IMR-90 (cell line): ENCODE measurements around the gene IPMK. TPM values are rescaled to one million over a fixed set of nuclear protein-coding genes. Genes with fewer than 3 reads are reported as not detected.

Source experiments
- ATAC-seq: fragments of 200-7000 bp; cut with Tn5 transposase; 2 replicates; pipeline ENCODE4 v1.9.1; 2020; ENCODE audit warnings: low read depth, mild to moderate bottlenecking, moderate library complexity
- BruUV-seq: library from RNA; stranded (reverse); fragments of 400-500 nt; replicated peaks from 2 replicates; lab custom pipeline; 2021; lab: Mats Ljungman, UMichigan
- CTCF ChIA-PET: fragments of 300-600 bp; formaldehyde crosslinking; extraction: SDS; loops from one replicate; lab custom pipeline; 2021; ENCODE audit warnings: antibody characterized with exemption; lab: Yijun Ruan, JAX
- POLR2A ChIA-PET: fragments of 300-600 bp; sonication (Branson Sonifier 250); formaldehyde crosslinking; loops from one replicate; lab custom pipeline; 2022; ENCODE audit warnings: antibody characterized with exemption; ENCODE audit not compliant: unreplicated experiment; lab: Charles Lee
- DNase-seq: peaks from one replicate; pipeline ENCODE4 v3.0.0; 2013
- H2AFZ ChIP-seq: replicated peaks from 2 replicates; pipeline ENCODE3; 2013; ENCODE audit warnings: low read length, mild to moderate bottlenecking; ENCODE audit not compliant: poor library complexity
- H2AK5ac ChIP-seq: 2 replicates; pipeline ENCODE4 v1.6.1; 2013; ENCODE audit warnings: low read depth, low read length, inconsistent platforms
- H2AK9ac ChIP-seq: replicated peaks from 2 replicates; pipeline ENCODE3; 2013; ENCODE audit warnings: mild to moderate bottlenecking, low read depth, low read length, moderate library complexity; ENCODE audit not compliant: poor library complexity
- H2BK120ac ChIP-seq: 2 replicates; pipeline ENCODE4 v1.6.1; 2013; ENCODE audit warnings: low read depth, low read length, inconsistent platforms
- H2BK15ac ChIP-seq: 3 replicates; pipeline ENCODE4 v1.6.1; 2013; ENCODE audit warnings: low read depth, low read length, inconsistent platforms
- H2BK20ac ChIP-seq: 2 replicates; pipeline ENCODE4 v1.6.1; 2013; ENCODE audit warnings: low read depth, mild to moderate bottlenecking, inconsistent platforms, low read length, moderate library complexity
- H2BK5ac ChIP-seq: 2 replicates; pipeline ENCODE4 v1.6.1; 2013; ENCODE audit warnings: mild to moderate bottlenecking, low read depth, low read length, inconsistent platforms; ENCODE audit not compliant: poor library complexity, severe bottlenecking
- H3K14ac ChIP-seq: replicated peaks from 2 replicates; pipeline ENCODE4 v1.6.1; 2013; ENCODE audit warnings: low read depth, low read length, inconsistent platforms
- H3K18ac ChIP-seq: 2 replicates; pipeline ENCODE4 v1.6.1; 2013; ENCODE audit warnings: low read depth, low read length, control low read depth
- H3K23ac ChIP-seq: 2 replicates; pipeline ENCODE4 v1.6.1; 2013; ENCODE audit warnings: low read depth, low read length, inconsistent platforms
- H3K27ac ChIP-seq: 2 replicates; pipeline ENCODE4 v1.5.1; 2013; ENCODE audit warnings: mild to moderate bottlenecking, control low read depth, low read length; ENCODE audit not compliant: insufficient read depth
- H3K27me3 ChIP-seq: 2 replicates; pipeline ENCODE4 v1.6.1; 2013; ENCODE audit warnings: low read length; ENCODE audit not compliant: control insufficient read depth, insufficient read depth
- H3K36me3 ChIP-seq: 2 replicates; pipeline ENCODE4 v1.6.1; 2013; ENCODE audit warnings: low read length, mixed read lengths; ENCODE audit not compliant: control insufficient read depth, insufficient read depth
- H3K4ac ChIP-seq: 2 replicates; pipeline ENCODE4 v1.6.1; 2013; ENCODE audit warnings: low read depth, low read length, inconsistent platforms
- H3K4me1 ChIP-seq: 2 replicates; pipeline ENCODE4 v1.6.1; 2013; ENCODE audit warnings: low read length, mixed read lengths; ENCODE audit not compliant: control insufficient read depth, insufficient read depth
- H3K4me2 ChIP-seq: 2 replicates; pipeline ENCODE4 v1.6.1; 2013; ENCODE audit warnings: low read depth, mild to moderate bottlenecking, control low read depth, low read length, moderate library complexity
- H3K4me3 ChIP-seq: 2 replicates; pipeline ENCODE4 v1.5.1; 2013; ENCODE audit warnings: low read depth, mild to moderate bottlenecking, control low read depth, low read length, moderate library complexity; ENCODE audit not compliant: insufficient read depth
- H3K56ac ChIP-seq: 2 replicates; pipeline ENCODE4 v1.6.1; 2013; ENCODE audit warnings: low read length, inconsistent platforms; ENCODE audit not compliant: insufficient read depth; ENCODE audit errors: extremely low read depth
- H3K79me1 ChIP-seq, 2 experiments: 2 replicates each; pipeline ENCODE4 v1.6.1; 2013; ENCODE audit warnings: low read length in 2 of 2, inconsistent platforms in 1 of 2, low read depth in 1 of 2
- H3K9ac ChIP-seq: 2 replicates; pipeline ENCODE4 v1.6.1; 2013; ENCODE audit warnings: low read depth, low read length, control low read depth
- H3K9me1 ChIP-seq: 2 replicates; pipeline ENCODE4 v1.6.1; 2013; ENCODE audit warnings: low read length, inconsistent platforms; ENCODE audit not compliant: insufficient read depth
- H3K9me3 ChIP-seq: 2 replicates; pipeline ENCODE4 v1.6.1; 2013; ENCODE audit warnings: low read length; ENCODE audit not compliant: control insufficient read depth, insufficient read depth
- H4K20me1 ChIP-seq: 2 replicates; pipeline ENCODE4 v1.6.1; 2013; ENCODE audit warnings: low read length, inconsistent platforms; ENCODE audit not compliant: insufficient read depth
- H4K5ac ChIP-seq: 2 replicates; pipeline ENCODE4 v1.6.1; 2013; ENCODE audit warnings: mild to moderate bottlenecking, low read depth, low read length, control low read depth
- H4K8ac ChIP-seq, 2 experiments: 2 replicates each; pipeline ENCODE4 v1.6.1; 2013; ENCODE audit warnings: low read depth in 2 of 2, low read length in 2 of 2, control low read depth in 1 of 2, inconsistent platforms in 1 of 2
- H4K91ac ChIP-seq: 2 replicates; pipeline ENCODE4 v1.6.1; 2013; ENCODE audit warnings: low read depth, low read length, inconsistent platforms; ENCODE audit not compliant: insufficient read depth
- BHLHE40 ChIP-seq: fragments of 150-350 bp; IDR thresholded peaks from 2 replicates; pipeline ENCODE4 v1.6.1; 2016; ENCODE audit warnings: mild to moderate bottlenecking, low read depth, low read length
- CEBPB ChIP-seq: IDR thresholded peaks from 2 replicates; pipeline ENCODE4 v1.6.1; 2012; ENCODE audit warnings: low read depth, low read length, improper control_type of control experiment
- CHD1 ChIP-seq: IDR thresholded peaks from 2 replicates; pipeline ENCODE4 v1.6.1; 2012; ENCODE audit warnings: low read depth, low read length, improper control_type of control experiment
- FOS ChIP-seq: fragments of 150-350 bp; IDR thresholded peaks from 2 replicates; pipeline ENCODE4 v1.6.1; 2016; ENCODE audit warnings: low read depth, low read length
- MAFK ChIP-seq: IDR thresholded peaks from 2 replicates; pipeline ENCODE4 v1.6.1; 2012; ENCODE audit warnings: low read depth, low read length, improper control_type of control experiment
- MAZ ChIP-seq: IDR thresholded peaks from 2 replicates; pipeline ENCODE4 v1.6.1; 2012; ENCODE audit warnings: low read depth, mild to moderate bottlenecking, low read length, improper control_type of control experiment, moderate library complexity, borderline replicate concordance
- MXI1 ChIP-seq: IDR thresholded peaks from 2 replicates; pipeline ENCODE4 v1.6.1; 2012; ENCODE audit warnings: low read depth, mild to moderate bottlenecking, low read length, moderate library complexity, borderline replicate concordance
- NFE2L2 ChIP-seq: fragments of 150-350 bp; IDR thresholded peaks from 2 replicates; pipeline ENCODE4 v1.6.1; 2016; ENCODE audit warnings: low read depth, mild to moderate bottlenecking, low read length
- POLR2A ChIP-seq: IDR thresholded peaks from 2 replicates; pipeline ENCODE4 v1.6.1; 2012; ENCODE audit warnings: mild to moderate bottlenecking, low read depth, low read length
- RAD21 ChIP-seq: IDR thresholded peaks from 2 replicates; pipeline ENCODE4 v1.6.1; 2012; ENCODE audit warnings: low read length, improper control_type of control experiment
- RCOR1 ChIP-seq: IDR thresholded peaks from 2 replicates; pipeline ENCODE4 v1.6.1; 2012; ENCODE audit warnings: mild to moderate bottlenecking, low read length, improper control_type of control experiment; ENCODE audit not compliant: insufficient replicate concordance
- SMC3 ChIP-seq: fragments of 150-350 bp; IDR thresholded peaks from 2 replicates; pipeline ENCODE4 v1.6.1; 2016; ENCODE audit warnings: low read depth, mild to moderate bottlenecking, antibody characterized with exemption, low read length, moderate library complexity
- WGBS, 2 experiments: methylation state at CpG; one replicate each; pipeline versions ENCODE4 v1.1.5 to v1.1.7; 2013; ENCODE audit warnings: missing lambda C conversion rate in 2 of 2; ENCODE audit not compliant: insufficient read length in 1 of 2; ENCODE audit errors: extremely low coverage in 2 of 2; 5-methylcytosine and 5-hydroxymethylcytosine counted together
- dilution Hi-C: fragments of 300-500 bp; cut with HindIII; formaldehyde crosslinking; loops from one replicate; pipeline ENCODE4 v1.14.3; 2018; ENCODE audit warnings: low sequenced_read_pairs; ENCODE audit not compliant: unreplicated experiment
- in situ Hi-C: fragments of 300-500 bp; cut with MboI; formaldehyde crosslinking; loops from 3 replicates; pipeline ENCODE4 v1.14.3; 2019; ENCODE audit warnings: low sequenced_read_pairs, inconsistent platforms, mixed read lengths
- intact Hi-C: fragments of 100-400 bp; cut with micrococcal nuclease; formaldehyde crosslinking; loops from 2 replicates; pipeline ENCODE4 v1.10.0; 2022
- polyA plus RNA-seq, 3 experiments: library from polyadenylated mRNA; depleted of rRNA; stranded (reverse); fragments of >200 nt; gene quantifications; 2 replicates each; pipeline ENCODE4 v1.2.3, GENCODE V29; 2012; ENCODE audit warnings: low replicate concordance in 1 of 3
- total RNA-seq: library from RNA; depleted of rRNA; stranded (reverse); fragments of >200 nt; gene quantifications from 2 replicates; pipeline ENCODE4 v1.2.3, GENCODE V29; 2012
- TF ChIP-seq, protein P1 (sequence below): fragments of 150-350 bp; IDR thresholded peaks from 2 replicates; pipeline ENCODE4 v1.6.1; 2016; ENCODE audit warnings: low read depth, mild to moderate bottlenecking, low read length, moderate library complexity, borderline replicate concordance
- TF ChIP-seq, protein P2 (sequence below): fragments of 150-350 bp; IDR thresholded peaks from 2 replicates; pipeline ENCODE4 v1.6.1; 2017; ENCODE audit warnings: mild to moderate bottlenecking, antibody characterized with exemption, low read length, low read depth
- TF ChIP-seq, protein P3 (sequence below): conservative IDR thresholded peaks from 2 replicates; pipeline ENCODE4 v1.5.1; 2012; ENCODE audit warnings: mild to moderate bottlenecking, low read depth, low read length, improper control_type of control experiment

IPMK gene
- total and polyA plus RNA-seq, 2 of the 4 experiments (the other 2 are of a cell fraction) = 0.89 to 2.0 TPM

DNA sequence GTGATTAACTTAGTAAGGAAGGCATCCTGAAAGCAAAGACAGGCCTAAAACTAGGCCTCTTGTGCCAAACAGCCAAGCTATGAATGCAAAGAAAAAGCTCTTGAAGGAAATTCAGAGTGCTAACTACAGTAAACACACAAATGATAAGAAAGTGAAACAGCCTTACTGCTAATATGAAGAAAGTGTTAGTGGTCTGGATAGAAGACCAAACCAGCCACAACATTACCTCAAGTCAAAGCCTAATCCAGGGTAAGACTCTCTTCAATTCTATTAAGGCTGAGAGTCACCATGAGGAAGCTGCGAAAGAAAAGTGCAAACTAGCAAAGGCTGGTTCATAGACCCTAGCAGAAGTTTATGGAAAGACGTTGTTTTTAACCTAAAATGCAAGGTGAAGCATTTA lies 66.0 kb downstream of the IPMK start:
- Histone ChIP-seq H3K9me1 (no peaks in the 10 kb centered on the region), H3K36me3 (0 out of 2 replicates have a peak, but pooled peaks cover 1% of the 10 kb centered on the region), H3K79me1 (no peaks in the 10 kb centered on the region), H3K27ac (no peak overlapping the region), H3K4ac (no peak overlapping the region), H2BK20ac (no peak overlapping the region), H4K5ac (no peak overlapping the region), H3K27me3 (no peaks in the 10 kb centered on the region), H2AK9ac (no peak overlapping the region), H3K4me3 (no peak overlapping the region), H2BK15ac (no peak overlapping the region), H3K14ac (no peak overlapping the region), H4K8ac (no peak overlapping the region), H3K4me1 (no peaks in the 10 kb centered on the region), H3K18ac (no peak overlapping the region), H2AFZ (no peak overlapping the region), H2AK5ac (no peak overlapping the region), H3K56ac (no peak overlapping the region), H3K23ac (no peak overlapping the region), H2BK120ac (no peak overlapping the region), H4K20me1 (no peaks in the 10 kb centered on the region), H3K9ac (no peak overlapping the region), H4K91ac (no peak overlapping the region), H3K4me2 (no peak overlapping the region), H3K9me3 (no peaks in the 10 kb centered on the region), H2BK5ac (no peak overlapping the region)
- TF ChIP-seq, protein P1, sequence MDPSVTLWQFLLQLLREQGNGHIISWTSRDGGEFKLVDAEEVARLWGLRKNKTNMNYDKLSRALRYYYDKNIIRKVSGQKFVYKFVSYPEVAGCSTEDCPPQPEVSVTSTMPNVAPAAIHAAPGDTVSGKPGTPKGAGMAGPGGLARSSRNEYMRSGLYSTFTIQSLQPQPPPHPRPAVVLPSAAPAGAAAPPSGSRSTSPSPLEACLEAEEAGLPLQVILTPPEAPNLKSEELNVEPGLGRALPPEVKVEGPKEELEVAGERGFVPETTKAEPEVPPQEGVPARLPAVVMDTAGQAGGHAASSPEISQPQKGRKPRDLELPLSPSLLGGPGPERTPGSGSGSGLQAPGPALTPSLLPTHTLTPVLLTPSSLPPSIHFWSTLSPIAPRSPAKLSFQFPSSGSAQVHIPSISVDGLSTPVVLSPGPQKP = no peak
- TF ChIP-seq BHLHE40 (no peak), MAFK (no peak), MXI1 (no peak), CEBPB (no peak), FOS (no peak), POLR2A (no peak), CHD1 (no peak), RAD21 (no peak), NFE2L2 (no peak), RCOR1 (no peak), MAZ (no peak), SMC3 (no peak)
- TF ChIP-seq, protein P2, sequence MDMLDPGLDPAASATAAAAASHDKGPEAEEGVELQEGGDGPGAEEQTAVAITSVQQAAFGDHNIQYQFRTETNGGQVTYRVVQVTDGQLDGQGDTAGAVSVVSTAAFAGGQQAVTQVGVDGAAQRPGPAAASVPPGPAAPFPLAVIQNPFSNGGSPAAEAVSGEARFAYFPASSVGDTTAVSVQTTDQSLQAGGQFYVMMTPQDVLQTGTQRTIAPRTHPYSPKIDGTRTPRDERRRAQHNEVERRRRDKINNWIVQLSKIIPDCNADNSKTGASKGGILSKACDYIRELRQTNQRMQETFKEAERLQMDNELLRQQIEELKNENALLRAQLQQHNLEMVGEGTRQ = no peak
- TF ChIP-seq, protein P3, sequence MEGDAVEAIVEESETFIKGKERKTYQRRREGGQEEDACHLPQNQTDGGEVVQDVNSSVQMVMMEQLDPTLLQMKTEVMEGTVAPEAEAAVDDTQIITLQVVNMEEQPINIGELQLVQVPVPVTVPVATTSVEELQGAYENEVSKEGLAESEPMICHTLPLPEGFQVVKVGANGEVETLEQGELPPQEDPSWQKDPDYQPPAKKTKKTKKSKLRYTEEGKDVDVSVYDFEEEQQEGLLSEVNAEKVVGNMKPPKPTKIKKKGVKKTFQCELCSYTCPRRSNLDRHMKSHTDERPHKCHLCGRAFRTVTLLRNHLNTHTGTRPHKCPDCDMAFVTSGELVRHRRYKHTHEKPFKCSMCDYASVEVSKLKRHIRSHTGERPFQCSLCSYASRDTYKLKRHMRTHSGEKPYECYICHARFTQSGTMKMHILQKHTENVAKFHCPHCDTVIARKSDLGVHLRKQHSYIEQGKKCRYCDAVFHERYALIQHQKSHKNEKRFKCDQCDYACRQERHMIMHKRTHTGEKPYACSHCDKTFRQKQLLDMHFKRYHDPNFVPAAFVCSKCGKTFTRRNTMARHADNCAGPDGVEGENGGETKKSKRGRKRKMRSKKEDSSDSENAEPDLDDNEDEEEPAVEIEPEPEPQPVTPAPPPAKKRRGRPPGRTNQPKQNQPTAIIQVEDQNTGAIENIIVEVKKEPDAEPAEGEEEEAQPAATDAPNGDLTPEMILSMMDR = no peak
- ChIA-PET POLR2A (no interaction called here), CTCF (no interaction called here)
- ATAC-seq (no peak), DNase-seq (no peak)
- no CpG with 5 or more reads among the region's 2 CpGs for WGBS, 2 experiments
- dilution Hi-C loops (no loop called here), intact Hi-C loops (no loop called here), in situ Hi-C loops (no loop called here)
- BruUV-seq = no TSS peak
